Osteocyte (in vitro differentiated cells): Measurements from ENCODE around the gene TFAP2E. TPM values are rescaled to one million over a fixed set of nuclear protein-coding genes. Genes with fewer than 3 reads are reported as not detected.

Experiments
- DNase-seq: peaks from one replicate; pipeline ENCODE4 v3.0.0; 2021; ENCODE audit warnings: mixed read lengths; ENCODE audit not compliant: unreplicated experiment; ENCODE audit errors: extremely low spot score
- H3K27ac Mint-ChIP-seq: one replicate; pipeline ENCODE4 v1.8.0; 2021; ENCODE audit warnings: mild to moderate bottlenecking, mixed read lengths; ENCODE audit not compliant: unreplicated experiment
- H3K27me3 Mint-ChIP-seq: one replicate; pipeline ENCODE4 v1.8.0; 2021; ENCODE audit warnings: mixed read lengths; ENCODE audit not compliant: unreplicated experiment
- H3K36me3 Mint-ChIP-seq: one replicate; pipeline ENCODE4 v1.8.0; 2021; ENCODE audit warnings: mixed read lengths; ENCODE audit not compliant: unreplicated experiment
- H3K4me1 Mint-ChIP-seq: one replicate; pipeline ENCODE4 v1.8.0; 2021; ENCODE audit warnings: mixed read lengths; ENCODE audit not compliant: unreplicated experiment
- H3K4me3 Mint-ChIP-seq: one replicate; pipeline ENCODE4 v1.8.0; 2021; ENCODE audit warnings: mild to moderate bottlenecking, moderate library complexity, mixed read lengths; ENCODE audit not compliant: unreplicated experiment
- H3K9me3 Mint-ChIP-seq: one replicate; pipeline ENCODE4 v1.8.0; 2021; ENCODE audit warnings: mixed read lengths; ENCODE audit not compliant: unreplicated experiment
- CTCF ChIP-seq: fragments of 200-600 bp; sonication (generic); IDR thresholded peaks from 2 replicates; pipeline ENCODE4 v1.5.0; 2021; ENCODE audit warnings: antibody characterized with exemption, mild to moderate bottlenecking, moderate library complexity
- total RNA-seq: library from RNA; stranded (reverse); gene quantifications from 2 replicates; pipeline ENCODE4 v1.2.1, GENCODE V29; 2021

TFAP2E gene
- total RNA-seq, 1 donor from 2014 or later: 0.35 TPM

DNA sequence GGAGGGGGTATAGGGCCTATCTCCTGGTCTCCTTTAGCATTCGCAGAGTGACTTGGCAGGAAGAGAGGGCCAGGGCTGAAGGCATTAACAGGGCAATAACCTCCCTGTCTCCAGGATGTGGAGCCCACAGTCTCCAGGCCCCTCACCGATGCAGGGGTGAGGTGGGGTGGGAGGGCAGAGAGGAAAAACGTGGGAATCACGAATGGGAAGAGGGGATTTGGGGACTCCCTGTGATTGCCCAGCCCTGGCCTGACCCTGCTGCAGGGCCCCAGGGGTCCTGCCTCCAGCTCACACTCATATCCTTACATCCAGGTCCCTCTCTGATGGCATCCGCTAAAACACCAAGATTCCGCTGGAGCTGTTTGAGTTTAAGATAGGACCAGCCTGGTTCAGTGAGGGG, 14.6 kb downstream of the TFAP2E start:
- no peaks in the 10 kb centered on the region for H3K9me3 Mint-ChIP-seq
- DNase-seq: no peak
- no peak overlapping the region for H3K4me3 Mint-ChIP-seq
- no peak for TF ChIP-seq CTCF
- no peaks in the 10 kb centered on the region for H3K4me1 Mint-ChIP-seq
- H3K36me3 Mint-ChIP-seq: no peaks in the 10 kb centered on the region
- H3K27ac Mint-ChIP-seq: no peak overlapping the region
- H3K27me3 Mint-ChIP-seq: no peaks in the 10 kb centered on the region

DNA sequence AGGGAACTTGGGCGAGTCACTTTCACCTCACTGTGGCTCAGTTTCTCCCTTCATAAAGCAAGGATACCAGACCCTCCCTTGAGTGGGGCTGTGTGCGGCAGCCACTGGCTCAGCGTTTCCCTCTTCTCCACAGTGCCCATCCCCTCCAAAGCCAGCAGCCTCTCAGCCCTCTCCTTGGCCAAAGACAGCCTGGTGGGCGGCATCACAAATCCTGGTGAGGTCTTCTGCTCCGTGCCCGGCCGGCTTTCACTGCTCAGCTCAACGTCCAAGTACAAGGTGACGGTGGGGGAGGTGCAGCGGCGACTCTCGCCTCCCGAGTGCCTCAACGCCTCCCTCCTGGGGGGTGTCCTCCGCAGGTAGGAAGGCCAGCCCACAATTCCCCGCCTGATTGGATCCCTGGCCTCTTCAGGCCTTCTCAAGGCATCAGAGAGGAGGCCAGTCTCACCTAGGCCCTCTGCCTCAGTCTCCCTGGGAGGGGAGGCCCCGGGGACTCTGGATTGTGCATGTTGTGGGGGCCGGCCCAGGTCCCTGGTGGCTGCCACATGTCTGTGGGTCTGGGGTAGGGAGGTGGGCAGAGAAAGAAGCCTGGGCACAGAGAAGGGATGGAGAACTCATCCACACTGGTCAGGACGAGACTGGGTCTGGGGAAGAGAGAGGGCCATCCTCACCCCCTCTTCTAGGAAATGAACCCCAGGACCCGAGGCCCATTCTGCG, 15.2 kb downstream of the TFAP2E start:
- Mint-ChIP-seq H3K9me3 (no peaks in the 10 kb centered on the region), H3K4me3 (no peak overlapping the region), H3K4me1 (no peaks in the 10 kb centered on the region), H3K27ac (no peak overlapping the region), H3K27me3 (no peaks in the 10 kb centered on the region), H3K36me3 (no peaks in the 10 kb centered on the region)
- no peak for DNase-seq
- TF ChIP-seq CTCF: no peak

DNA sequence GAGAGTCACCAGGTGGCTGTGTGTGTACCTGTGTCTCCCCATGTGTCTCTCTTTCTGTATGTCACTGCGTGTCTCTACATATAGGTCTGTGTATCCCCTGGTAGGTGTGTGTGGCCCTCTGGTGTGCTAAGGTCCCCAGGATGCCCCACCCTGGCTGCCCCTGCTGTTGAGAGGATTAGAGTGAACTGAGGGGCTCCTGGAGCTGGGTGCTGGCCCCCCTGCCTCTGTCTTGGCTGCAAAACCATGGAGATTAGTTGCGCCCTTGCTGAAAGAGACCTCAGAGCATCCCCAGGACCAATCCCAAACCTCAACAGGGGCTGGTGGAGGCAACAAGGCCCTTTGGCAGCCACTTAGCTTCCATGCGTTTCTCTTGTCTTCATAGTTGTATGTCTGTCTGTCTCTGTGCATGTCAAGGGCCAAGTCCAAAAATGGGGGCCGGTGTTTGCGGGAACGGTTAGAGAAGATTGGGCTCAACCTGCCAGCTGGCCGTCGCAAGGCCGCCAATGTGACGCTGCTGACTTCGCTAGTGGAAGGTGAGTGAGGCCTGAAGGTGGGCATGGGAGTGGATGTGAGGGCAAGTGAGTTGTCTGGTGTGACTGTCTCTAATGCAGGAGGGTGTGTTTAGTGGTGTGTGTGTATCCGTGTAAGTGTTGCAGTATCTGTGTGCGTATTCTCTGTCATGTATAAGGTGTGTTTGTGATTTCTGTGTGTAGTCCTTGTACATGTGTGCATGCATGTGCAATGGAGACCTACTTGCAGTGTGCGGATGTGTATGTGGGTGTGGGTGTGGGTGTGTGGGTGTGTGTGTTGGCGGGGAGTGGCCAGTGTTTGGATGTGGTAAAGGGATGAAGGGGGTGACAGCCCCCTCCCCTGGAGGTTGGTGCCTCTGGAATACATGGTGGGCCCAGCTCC, 16.7 kb downstream of the TFAP2E start:
- no peak for TF ChIP-seq CTCF

GRCh38 chr1:35590476-35591040, 17.4 kb downstream of the TFAP2E start:
- Mint-ChIP-seq H3K9me3 (no peaks in the 10 kb centered on the region), H3K27ac (no peak overlapping the region), H3K4me3 (no peak overlapping the region), H3K36me3 (no peaks in the 10 kb centered on the region), H3K27me3 (no peaks in the 10 kb centered on the region), H3K4me1 (no peaks in the 10 kb centered on the region)
- no peak for TF ChIP-seq CTCF
- DNase-seq: no peak

More for the DNA sequence above, 16.7 kb downstream of the TFAP2E start:
- no peak overlapping the region for H3K4me3 Mint-ChIP-seq
- no peaks in the 10 kb centered on the region for H3K27me3 Mint-ChIP-seq
- H3K27ac Mint-ChIP-seq: no peak overlapping the region
- H3K9me3 Mint-ChIP-seq: no peaks in the 10 kb centered on the region
- DNase-seq: no peak
- H3K36me3 Mint-ChIP-seq: no peaks in the 10 kb centered on the region
- no peaks in the 10 kb centered on the region for H3K4me1 Mint-ChIP-seq

DNA sequence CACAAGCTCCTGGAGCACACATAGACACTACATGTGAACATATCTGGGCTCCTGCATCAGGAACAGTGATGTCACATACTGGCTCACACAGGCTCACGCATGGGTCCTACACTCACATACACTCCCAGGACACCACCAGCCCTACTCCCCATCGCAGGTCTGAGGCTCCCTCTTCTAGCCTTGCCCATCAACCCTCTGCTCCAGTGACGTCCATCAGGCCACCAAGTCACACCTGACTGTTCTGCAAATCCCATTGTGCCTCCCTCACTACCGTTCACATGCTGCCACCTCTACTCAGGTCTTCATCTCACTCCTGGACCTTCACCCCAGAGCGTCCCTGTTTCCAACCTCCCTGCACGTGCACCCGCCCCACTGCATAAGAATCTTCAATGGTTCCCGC, 18.1 kb downstream of the TFAP2E start:
- no peaks in the 10 kb centered on the region for H3K9me3 Mint-ChIP-seq
- H3K4me3 Mint-ChIP-seq: no peak overlapping the region
- TF ChIP-seq CTCF: no peak
- no peaks in the 10 kb centered on the region for H3K27me3 Mint-ChIP-seq
- no peaks in the 10 kb centered on the region for H3K4me1 Mint-ChIP-seq
- DNase-seq: no peak
- H3K36me3 Mint-ChIP-seq: peaks cover 5% of the 10 kb centered on the region
- no peak overlapping the region for H3K27ac Mint-ChIP-seq
